OCI-LY7 (cell line): ENCODE results near the gene CCDC185.

Source experiments
- CTCF ChIP-seq: fragments of 200-600 bp; sonication (generic); conservative IDR thresholded peaks from 2 replicates; pipeline ENCODE4 v1.5.1; 2014; ENCODE audit warnings: mild to moderate bottlenecking, antibody characterized with exemption, low read length, moderate library complexity, mixed read lengths
- EZH2phosphoT487 ChIP-seq: fragments of 200-600 bp; sonication (generic); IDR thresholded peaks from 2 replicates; pipeline ENCODE4 v1.6.1; 2018; ENCODE audit warnings: low read depth, borderline replicate concordance, mild to moderate bottlenecking, mixed run types, antibody characterized with exemption, low read length, moderate library complexity, mixed read lengths

DNA sequence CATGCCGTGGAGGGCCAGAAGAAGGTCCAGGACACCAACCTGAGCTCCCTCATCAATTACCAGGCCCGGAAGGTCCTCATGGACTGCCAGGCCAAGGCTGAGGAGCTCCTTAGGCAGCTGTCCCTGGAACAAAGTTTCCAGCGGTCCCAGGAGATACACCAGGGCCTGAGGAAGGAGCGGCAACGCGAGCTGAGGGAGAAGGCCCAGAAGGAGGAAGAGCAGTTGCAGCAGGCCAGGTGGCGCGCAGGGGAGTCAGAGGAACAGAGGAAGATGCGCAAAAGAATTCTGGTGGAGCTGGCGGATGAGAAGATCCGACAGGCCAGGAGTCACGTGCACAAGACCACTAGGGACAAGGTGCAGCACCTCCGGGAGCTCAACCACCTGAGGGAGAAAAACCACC is 1.5 kb downstream of the CCDC185 start:
- no peak for TF ChIP-seq CTCF
- TF ChIP-seq EZH2phosphoT487, result no peak
